HG03159 (cell line): ENCODE measurements around the gene PAX7.
"Not testable (repeated sequence)": the region's sequence is repeated elsewhere in the genome, so short reads cannot be mapped to it uniquely, and the experiment has no call there.

ENCODE experiments used
- ATAC-seq: cut with Tn5 transposase; IDR thresholded peaks from one replicate; pipeline ENCODE4 v1.9.1; 2021; ENCODE audit warnings: mild to moderate bottlenecking, moderate library complexity; ENCODE audit not compliant: unreplicated experiment

Gene PAX7

DNA sequence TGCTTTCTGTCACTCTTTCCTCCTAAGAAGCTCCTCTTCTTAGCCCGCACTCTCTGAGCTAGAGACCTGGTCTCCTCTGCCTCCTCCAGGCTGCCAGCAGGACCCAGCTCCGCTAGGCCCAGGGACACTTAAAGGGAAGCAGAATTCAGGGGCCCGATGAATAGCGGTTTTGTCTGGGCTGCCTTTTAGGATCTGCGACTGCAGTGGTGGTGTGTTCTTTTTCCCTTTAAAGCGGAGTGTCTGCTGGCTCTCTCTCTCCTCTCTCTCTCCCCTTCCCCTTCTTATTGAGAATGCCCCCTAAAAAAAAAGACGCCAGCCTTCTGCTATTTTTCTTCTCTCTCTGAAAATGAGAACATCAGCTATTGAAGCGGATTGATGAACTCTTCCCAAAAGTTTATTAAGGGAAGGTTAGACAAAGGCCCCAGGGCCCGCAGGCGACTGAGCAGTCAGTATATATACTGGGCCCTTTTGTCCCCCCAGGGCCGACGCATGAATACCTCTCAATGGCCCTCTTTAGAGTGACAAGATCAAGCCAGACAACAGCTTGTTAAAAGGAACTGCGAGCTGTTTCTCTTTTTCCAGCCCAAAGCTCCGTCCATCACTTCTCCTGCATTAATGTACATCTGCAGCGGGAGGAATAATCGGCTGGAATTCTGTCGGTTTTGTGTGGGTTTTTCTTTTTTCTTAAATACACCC is 27.0 kb downstream of the PAX7 start:
- no peak for ATAC-seq

DNA sequence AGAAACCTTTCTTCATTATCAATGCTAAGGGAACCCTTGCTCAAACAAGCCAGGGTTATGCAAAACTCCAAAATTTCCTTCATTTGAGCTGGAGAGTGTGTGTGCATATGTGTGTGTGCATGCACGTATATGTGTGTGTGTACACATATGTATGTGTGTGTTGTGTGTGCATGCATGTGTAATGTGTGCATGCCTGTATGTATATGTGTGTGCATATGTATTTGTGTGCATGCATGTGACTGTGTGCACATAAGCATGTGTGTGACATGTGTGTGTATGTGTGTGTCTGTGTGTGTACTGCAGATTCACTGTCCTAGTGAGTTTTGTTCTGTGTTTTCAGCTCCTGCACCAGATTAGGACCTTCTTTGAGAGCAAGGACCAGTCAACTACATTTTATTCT is 28.2 kb downstream of the PAX7 start:
- ATAC-seq: no peak

DNA sequence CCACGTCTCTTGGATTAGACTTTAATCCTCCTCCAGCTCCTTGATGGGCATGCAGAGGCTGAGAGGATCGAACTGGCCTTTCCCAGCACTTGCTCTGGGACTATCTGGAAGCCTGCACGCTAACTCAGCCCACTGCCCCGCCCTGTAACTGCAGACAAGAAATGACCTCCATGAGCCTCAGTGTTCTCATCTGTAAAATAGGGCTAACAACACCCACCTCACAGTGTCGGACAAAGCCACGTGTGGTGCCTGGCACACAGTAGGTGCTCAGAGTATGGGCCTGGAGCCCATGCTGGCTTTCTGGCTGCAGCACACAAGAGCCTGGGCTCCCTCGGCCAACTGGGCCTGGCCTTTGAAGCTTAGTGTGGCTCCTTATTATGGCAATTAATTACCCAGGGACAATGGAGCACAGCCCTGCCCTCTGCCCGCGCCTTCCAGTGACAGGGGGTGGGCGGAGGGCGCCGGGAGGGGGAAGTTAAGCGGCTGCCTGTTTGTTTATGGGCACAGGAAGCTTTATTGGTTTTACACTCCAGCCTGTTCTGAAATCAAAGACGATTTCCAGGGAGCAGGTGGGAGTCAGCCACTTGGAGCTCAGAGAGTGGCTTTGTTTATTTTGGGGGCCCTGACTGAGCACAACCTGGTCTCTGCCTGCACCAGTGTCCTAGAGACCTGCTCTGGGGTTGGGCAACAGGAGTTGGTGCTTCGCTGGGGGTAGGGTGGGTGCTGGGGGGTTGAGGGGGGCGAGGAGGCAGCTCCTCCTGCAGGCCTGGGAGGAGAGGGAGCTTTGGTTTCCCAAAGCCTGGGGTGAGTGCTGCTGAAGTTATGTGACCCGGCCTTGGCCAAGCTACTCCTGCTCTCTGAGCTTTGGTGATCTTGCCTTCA is 31.0 kb downstream of the PAX7 start:
- ATAC-seq: no peak

DNA sequence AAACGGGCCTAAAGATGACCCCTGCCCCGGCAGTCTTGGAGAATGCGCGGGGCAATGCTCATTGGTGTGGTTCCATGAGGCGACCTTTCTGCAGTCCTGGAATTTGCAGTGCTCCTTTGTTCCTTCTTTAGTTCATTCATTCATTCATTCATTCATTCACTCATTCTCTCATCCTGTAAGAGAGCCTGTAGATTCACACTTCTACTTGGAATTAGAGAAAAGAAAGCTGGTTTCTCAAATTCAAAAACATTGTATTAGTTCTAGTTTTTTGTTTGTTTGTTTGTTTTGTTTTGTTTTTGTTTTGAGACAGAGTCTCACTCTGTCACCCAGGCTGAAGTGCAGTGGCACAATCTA is 31.6 kb downstream of the PAX7 start:
- ATAC-seq: no peak

DNA sequence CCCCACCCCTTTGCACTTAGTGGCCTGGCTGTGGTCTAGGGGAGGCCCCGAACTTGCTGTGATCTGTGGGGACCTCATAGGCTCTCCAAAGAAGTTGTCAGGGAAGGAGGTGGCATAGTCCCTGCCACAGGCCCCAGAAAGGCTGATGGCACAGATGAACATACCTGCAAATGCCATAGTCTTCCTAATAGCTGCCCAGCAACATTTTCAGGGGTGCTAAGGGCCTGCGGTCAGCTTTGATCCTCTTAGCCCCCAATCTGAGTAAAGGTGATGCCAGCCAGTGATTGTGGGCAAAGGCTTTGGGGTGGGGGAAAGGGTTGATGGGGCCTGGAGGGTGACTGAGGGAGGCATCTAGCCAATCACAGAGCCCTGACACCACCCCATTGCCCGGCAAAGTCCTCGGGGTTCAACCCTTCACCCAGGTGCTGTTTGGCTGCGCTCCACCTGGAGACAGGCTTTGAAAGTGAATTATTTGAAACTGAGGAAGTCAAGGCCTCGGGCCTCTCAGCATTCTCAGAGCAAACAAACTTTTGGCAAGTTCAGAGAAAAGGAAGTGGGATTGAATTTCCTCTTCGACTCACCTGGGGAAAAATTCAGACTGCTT is 35.8 kb downstream of the PAX7 start:
- no peak for ATAC-seq

DNA sequence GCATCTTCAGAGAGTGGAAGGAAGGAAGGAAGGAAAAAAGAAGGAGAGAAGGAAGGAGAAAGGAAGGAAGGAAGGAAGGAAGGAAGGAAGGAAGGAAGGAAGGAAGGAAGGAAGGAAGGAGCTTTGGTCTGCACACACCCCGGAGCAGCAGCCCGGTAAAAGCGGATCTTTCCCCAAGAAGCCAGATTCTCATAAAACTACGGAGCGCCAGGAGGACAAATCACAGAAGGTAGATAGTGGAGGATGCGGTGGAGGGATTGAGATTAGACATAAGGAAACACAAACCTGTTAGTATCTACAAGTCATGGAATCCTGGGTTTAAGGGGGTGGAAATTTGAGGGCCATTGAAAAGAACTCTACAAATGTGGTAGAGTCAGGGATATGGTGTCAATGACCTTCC is 36.7 kb downstream of the PAX7 start:
- no peak for ATAC-seq

DNA sequence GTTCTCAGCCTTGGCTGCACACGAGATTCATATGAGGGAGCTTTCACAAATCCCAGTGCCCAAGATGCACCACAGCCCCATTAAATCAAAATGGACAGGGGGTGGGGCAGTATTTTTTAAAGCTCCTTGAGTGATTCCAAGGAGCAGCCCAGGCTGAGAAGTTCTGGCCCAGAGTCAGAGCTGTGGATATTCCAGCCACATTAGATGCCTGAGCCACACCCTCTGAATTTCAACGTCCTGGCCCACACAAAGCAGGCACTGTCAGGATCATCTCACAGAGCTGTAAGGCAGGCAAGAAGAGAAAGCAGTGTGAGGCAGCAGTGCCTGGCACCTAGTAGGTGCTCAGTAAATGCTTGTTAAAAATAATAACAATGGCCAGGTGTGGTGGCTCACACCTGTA is 37.4 kb downstream of the PAX7 start:
- no peak for ATAC-seq

DNA sequence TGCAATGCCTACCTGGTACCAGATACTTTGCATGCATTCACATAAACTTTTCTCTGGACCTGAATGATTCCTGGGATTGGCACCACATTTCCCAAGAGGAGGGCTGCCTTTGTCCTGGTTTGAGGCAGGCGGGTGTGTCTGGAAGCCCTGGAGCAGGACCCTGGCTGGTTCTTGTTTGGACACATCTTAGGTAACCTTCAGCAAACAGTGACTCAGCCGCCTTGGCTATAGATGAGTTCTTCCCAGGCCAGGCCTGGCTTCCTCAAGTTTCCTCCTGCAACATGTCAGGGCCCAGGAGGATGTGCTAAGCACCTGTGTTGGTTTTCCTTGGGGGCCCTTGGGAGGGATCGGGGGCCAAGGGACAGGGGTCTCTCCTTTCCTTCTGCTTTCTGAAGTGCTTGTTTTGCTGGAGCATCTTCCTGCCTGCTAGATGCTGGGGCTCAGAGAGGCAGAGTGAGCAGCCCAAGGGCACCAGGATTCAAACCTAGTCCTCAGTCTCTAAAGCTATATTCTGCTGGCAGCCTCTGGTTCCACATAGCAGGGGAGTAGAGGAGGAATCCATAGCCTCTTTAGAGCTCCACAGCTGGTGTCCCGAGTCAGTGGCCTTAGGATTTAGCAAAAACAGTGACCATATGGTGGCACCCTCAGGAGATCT is 38.2 kb downstream of the PAX7 start:
- ATAC-seq: no peak

DNA sequence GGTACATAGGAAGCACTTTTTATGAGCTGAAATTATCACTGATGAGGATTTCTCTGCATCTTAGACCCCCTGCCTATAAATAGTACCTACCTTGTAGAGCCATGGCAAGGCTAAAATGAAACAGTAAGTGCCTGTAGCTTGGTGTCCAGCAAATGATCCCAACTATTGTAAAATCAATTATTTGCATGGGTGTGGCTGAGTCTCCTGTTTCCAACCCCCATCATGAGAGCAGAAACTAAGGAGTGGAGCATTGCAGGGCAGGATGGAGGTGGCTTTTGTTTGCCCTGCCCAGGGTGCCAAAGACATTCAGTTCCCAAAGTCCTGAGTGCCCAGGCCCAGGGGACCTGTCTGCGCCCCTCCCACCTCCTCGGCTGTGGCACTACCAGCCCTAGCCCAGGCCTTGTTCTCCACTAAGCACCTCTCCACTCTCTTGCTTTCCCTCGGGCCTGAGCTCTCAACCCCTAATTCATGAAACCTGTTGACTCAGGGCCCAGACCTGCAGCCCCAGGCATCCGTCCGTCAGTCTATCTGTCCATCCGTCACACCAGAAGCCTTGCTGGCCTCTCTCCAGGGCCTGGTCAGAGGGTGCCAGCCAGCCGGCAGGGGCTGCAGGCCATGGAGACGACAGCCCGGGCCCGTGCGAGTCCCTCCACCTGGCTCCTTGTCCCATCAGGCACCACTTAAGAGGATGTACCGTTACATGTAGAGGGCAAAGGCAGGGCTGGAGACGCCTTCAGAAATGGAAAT is 39.6 kb downstream of the PAX7 start:
- ATAC-seq: no peak

DNA sequence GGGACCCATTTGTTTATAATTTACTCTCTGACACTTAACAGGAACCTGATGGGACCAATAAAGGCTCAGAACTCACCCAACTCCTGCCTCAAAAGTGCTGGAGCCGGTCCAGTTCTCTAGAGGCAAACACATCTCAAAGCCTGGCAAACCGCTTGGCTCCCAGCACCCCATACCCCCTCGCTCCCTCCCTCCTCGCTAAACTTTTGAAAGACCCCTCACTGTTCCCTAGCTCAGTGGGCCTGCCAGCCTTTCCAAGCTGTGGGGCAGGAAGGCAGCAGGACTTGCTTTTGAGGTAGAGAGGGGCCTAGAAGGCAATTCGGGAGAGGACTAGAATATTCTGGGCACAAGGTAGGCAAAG is 40.2 kb downstream of the PAX7 start:
- no peak for ATAC-seq

DNA sequence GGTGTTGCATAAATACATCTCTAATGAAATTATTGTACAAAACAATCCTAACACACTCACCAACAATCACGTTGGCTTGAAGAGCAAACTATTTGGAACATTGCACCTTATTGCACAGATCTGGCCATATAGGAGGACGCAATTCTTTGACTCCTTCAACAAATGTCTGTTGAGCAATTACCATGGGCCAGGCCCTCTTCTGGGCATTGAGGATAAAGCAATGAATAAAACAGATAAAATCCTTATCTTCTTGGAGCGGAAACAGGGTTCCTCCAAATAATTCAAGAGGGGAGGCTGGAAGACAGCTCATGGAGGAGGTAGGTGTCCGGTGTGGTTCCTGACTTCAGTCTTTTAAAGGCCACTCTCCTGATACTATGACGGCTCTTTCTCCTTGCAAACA is 43.3 kb downstream of the PAX7 start:
- ATAC-seq: no peak

DNA sequence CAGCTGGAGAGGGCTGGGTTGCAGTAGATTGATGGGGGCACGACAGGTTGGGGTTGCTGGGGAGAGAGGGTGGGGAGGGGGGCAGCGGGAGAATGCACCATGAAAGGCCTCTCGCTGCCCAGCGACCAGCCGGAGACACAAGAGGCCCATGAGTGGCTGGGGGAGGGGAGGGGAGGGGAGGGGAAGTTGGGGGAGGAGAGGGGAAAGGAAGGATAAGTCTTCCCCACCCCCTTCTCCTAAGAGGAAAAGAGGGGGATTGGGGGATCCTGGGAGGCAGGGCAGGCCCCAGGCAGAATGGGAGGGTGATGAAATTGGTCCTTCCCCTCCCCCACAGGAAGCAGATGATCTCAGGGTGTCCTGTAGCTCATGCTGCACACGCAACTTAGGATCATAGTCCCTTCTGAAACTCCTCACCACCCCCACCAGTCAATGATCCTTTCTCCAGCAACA is 45.7 kb downstream of the PAX7 start:
- ATAC-seq: no peak

DNA sequence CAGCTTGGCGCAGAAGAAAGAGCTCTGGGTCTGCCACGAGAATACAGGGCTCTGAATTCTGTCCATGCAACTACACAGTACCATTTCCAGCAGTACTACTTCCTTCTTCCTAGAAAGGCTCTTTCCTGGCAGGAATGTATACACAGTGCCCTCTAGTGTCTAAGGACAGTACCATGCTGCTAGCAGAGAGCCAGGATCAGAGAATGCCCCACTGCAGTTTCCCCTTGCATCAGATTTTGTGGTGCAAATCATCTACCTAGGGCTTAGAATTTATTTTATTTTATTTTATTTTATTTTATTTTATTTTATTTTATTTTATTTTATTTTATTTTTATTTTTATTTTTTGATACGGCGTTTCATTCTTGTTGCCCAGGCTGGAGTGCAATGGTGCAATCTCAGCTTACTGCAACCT is 50.8 kb downstream of the PAX7 start:
- no peak for ATAC-seq

DNA sequence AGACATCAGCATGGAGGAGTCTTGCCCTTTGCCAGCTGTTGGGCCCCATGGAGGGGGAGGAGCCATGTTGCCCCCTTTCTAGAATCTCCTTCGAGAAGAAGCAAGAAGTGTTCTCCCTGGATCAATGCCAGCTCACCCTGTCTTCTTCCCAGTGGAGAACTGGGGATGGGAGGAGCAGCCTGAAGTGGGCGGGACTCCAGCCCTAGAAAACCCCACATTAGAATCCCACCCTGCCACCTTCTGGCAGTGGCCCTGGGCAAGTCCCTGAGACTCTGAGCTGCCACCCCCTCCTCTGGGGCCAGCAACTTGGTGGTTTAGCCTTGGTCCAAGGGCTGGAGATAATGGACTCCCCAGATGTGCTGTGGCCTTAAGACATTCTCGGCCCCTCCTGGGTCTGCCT is 51.7 kb downstream of the PAX7 start:
- ATAC-seq: no peak

DNA sequence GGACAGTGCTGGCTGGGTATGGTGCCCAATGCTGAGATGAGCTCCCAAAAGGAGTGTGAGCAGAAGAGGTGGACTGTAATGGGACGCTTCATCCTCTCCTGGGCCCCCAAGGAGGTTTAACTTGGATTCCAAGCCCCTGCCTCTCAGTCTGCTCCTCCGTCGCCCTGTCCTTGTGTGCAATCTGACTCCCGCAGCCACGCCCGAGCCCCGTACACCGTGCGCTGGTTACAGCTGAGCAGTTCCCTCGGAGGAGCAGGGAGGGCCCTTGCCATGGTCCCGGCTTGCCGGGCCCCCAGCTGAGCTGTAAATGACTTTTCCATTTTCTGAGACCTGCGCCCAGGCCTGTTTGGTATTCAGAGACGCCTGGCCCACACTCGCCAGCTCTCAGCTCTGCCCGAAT is 53.7 kb downstream of the PAX7 start:
- no peak for ATAC-seq

DNA sequence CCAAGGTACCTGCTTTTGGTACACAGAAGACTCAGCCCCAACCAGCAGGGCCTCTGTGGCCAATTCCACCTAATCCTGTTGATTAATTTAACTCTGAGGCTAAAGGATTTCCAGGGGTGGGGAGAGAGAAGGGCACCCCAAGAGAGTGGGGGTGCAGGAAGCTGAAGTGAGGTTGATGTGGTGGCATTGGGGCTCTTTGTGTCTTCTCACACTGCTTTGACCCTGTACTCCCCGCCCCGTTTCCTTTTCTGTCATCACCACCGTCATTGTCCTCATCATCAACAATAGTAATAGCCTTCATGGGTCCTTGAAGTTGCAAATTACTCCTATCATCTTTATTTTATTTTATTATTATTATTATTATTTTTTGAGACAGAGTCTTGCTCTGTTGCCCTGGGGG is 55.9 kb downstream of the PAX7 start:
- no peak for ATAC-seq

DNA sequence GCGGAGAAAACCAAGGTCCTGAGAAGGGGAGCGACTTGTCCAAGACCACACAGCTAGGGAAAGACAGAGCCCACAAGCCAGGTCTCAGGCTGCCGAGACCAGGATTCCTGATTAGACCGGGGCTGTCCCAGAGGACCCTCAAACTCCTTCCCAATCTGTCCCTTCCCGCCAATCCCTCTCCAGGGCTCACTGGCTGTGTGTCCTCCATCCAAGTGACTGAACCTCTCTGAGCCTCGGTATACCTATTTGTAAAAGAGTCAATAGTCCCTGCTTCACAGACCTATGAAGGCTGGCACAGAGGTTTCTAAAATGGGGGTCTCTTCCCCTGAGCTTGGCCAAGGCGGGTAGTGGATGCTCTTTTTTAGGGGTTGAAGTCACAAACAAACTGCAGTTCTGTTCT is 56.6 kb downstream of the PAX7 start:
- no peak for ATAC-seq

DNA sequence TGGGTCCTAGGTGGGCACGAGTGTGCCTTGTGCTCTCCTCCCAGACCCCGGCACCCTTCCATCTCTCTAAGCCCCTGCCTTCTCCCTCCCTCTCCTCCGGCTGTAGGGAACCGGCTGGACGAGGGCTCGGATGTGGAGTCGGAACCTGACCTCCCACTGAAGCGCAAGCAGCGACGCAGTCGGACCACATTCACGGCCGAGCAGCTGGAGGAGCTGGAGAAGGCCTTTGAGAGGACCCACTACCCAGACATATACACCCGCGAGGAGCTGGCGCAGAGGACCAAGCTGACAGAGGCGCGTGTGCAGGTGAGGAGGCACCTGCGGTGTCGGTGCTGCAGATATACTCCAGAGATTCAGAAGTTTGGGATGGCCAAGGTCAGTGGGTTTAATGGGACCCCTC is 61.0 kb downstream of the PAX7 start:
- no peak for ATAC-seq

DNA sequence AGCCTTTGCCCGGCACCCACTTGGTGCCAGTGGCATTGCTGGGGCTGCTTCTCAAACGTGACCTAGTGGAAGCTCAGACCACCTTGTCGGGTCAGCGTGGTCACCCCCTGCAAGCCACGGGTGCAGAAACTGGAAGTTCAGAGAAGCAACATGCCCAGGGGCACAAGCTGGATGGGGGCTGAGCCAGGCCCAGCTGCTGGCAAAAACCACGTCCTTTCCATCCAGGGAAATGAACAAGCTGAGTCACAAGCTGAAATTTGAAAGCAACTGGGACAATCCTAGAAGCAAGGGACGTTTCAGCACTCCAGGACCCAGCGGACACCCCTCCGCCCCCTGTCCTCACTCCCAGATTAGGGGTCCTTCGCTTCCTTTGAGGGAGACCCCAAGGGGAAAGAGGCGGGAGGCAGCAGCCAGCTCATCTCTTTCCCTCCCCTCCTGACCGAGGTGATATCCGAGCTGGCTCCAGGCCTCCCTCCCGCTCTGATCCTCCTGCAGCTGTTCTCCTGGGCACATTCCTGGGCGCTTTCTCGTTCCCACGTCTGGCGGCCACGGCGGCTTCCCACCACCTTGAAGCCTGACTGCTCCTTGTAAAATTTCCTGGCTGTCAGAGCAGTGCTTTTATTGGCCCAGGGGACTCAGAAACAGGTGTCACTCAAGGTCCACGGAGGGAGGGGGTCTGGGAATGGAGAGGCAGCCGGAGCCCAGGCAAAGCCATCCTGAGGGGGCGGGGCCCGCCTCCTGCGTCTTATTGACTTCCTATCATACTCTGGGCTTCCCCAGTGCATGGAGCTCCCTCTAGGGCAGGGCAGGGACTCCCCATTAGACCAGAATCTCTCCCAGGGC is 62.8 kb downstream of the PAX7 start:
- ATAC-seq: no peak

DNA sequence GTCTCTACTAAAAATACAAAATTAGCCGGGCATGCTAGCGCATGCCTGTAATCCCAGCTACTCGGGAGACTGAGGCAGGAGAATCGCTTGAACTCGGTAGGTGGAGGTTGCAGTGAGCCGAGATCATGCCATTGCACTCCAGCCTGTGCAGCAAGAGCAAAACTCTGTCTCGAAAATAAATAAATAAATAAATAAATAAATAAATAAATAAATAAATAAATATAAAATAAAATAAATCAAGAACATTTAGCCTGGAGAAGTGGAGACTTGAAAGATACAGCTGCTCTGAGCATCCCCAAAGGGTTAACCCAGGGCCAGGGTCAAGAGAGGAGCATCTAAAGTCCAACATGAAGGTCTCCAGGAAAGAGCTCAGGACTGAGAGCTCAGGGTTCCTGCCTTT is 63.6 kb downstream of the PAX7 start:
- ATAC-seq: not testable (repeated sequence)
